K562 (cell line): ENCODE data around the gene SCMH1.

Experiments used
- ILK ChIP-seq: fragments of 450-650 bp; IDR thresholded peaks from 2 replicates; pipeline ENCODE4 v1.6.1; 2016; ENCODE audit warnings: missing genetic modification characterization, low read depth, mild to moderate bottlenecking, missing compliant biosample characterization, moderate library complexity, borderline replicate concordance
- NRF1 ChIP-seq, 2 experiments: fragments of 450-650 bp; IDR thresholded peaks in 1 of 2; conservative IDR thresholded peaks in 1 of 2; 2 replicates each; pipeline ENCODE4 v1.6.1; 2014; ENCODE audit warnings: mild to moderate bottlenecking in 2 of 2
- ZNF561 ChIP-seq: fragments of 450-650 bp; formaldehyde crosslinking; conservative IDR thresholded peaks from 2 replicates; pipeline ENCODE4 v1.4.0; 2020; ENCODE audit warnings: mild to moderate bottlenecking, moderate library complexity

DNA sequence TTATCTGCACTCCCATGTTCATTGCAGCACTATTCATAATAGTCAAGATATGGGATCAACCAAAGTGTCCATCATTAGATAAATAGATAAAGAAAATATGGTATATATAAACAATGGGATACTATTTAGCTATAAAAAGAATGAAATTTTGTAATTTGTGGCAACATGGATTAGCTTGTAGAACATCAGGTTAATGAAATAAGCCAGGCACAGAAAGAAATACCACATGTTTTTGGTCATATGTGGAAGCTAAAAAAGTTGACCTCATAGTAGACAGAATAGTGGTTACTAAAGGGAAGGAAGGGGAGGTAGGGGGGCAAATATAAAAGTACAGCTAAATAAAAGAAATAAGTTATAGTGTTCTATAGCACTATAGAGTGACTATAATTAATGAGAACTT, 68.5 kb downstream of the SCMH1 start:
- TF ChIP-seq NRF1 (conservative IDR thresholded peaks at IDR 0.05 in 1 of 2, IDR thresholded peaks at IDR 0.05 in 1 of 2) (no peak), ILK (no peak), ZNF561 (no peak)
